IPS-NIHi7 (cell line): ENCODE data around the gene CDK5R2.

ENCODE experiments used
- DNase-seq: peaks from one replicate; pipeline ENCODE4 v3.0.0; 2012; ENCODE audit warnings: mixed read lengths; ENCODE audit errors: extremely low spot score

The CDK5R2 gene

GRCh38 chr2:218988164-218988563 lies 28.7 kb downstream of the CDK5R2 start:
- no peak for DNase-seq

GRCh38 chr2:218988650-218989049 lies 29.2 kb downstream of the CDK5R2 start:
- DNase-seq = no peak

- no peak for DNase-seq
Measured at GRCh38 chr2:218990052-218990451, 30.6 kb downstream of the CDK5R2 start.

GRCh38 chr2:218990612-218991011 lies 31.1 kb downstream of the CDK5R2 start:
- DNase-seq = no peak

- DNase-seq = no peak
Measured at GRCh38 chr2:218991674-218992168, 32.3 kb downstream of the CDK5R2 start.

- no peak for DNase-seq
Measured at GRCh38 chr2:218992196-218992595, 32.7 kb downstream of the CDK5R2 start.

GRCh38 chr2:218992703-218993344 lies 33.4 kb downstream of the CDK5R2 start:
- DNase-seq = no peak

- DNase-seq = no peak
Measured at GRCh38 chr2:218993345-218994315, 34.2 kb downstream of the CDK5R2 start, which contains the start of gene CRYBA2. Gene CRYBA2, minus strand, starts transcription at chr2:218993422. Its CDS starts 246 bp downstream, at chr2:218993176.

GRCh38 chr2:218995561-218995960 lies 36.1 kb downstream of the CDK5R2 start:
- DNase-seq = no peak

- peak; percentile 89 for DNase-seq
Measured at GRCh38 chr2:218995972-218996711, 36.7 kb downstream of the CDK5R2 start.

- DNase-seq = no peak
Measured at GRCh38 chr2:218996937-218997336, 37.5 kb downstream of the CDK5R2 start.

- no peak for DNase-seq
Measured at GRCh38 chr2:218997731-218998130, 38.3 kb downstream of the CDK5R2 start.

GRCh38 chr2:218998414-218999002 lies 39.0 kb downstream of the CDK5R2 start:
- no peak for DNase-seq

GRCh38 chr2:218999021-218999880 lies 39.8 kb downstream of the CDK5R2 start:
- DNase-seq = peak; percentile 54

- peak; percentile 58 for DNase-seq
Measured at GRCh38 chr2:218999881-219000568, 40.6 kb downstream of the CDK5R2 start.

- DNase-seq = no peak
Measured at GRCh38 chr2:219000569-219000960, 41.1 kb downstream of the CDK5R2 start.

GRCh38 chr2:219001100-219001576 lies 41.7 kb downstream of the CDK5R2 start:
- DNase-seq = no peak

GRCh38 chr2:219001577-219002394 lies 42.3 kb downstream of the CDK5R2 start:
- DNase-seq = peak; percentile 52
